Measurements from ENCODE around the gene CAPN9.
"Not testable (repeated sequence)": the region's sequence is repeated elsewhere in the genome, so short reads cannot be mapped to it uniquely, and the experiment has no call there.

CAPN9 gene

GRCh38 chr1:230749150-230749549 lies 2.0 kb downstream of the CAPN9 start:
- DNase-seq, result no peak

GRCh38 chr1:230749635-230750034 lies 2.4 kb downstream of the CAPN9 start:
- DNase-seq, result no peak

DNA sequence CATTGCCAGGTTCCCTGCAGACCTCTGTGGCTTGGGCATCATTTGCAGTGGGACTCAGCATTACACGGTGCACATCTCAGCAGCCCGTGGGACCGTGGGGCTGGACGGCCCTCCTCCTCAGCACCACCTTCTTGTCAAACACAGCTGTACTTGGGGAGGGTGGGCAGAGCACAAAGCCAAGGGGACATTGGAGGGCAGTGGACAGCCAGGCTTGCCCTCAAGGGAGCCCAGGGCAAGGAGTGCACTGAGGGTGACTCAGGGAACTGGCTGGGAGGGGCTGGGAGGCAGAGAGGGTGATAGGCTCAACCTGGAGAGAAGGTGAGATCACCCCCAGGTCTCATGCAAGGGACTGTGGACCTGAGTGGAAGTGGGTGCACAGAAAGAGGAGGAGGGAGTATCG lies 3.4 kb downstream of the CAPN9 start:
- no peak for DNase-seq

- no peak for DNase-seq
Observed at GRCh38 chr1:230750986-230751625, 3.9 kb downstream of the CAPN9 start.

DNA sequence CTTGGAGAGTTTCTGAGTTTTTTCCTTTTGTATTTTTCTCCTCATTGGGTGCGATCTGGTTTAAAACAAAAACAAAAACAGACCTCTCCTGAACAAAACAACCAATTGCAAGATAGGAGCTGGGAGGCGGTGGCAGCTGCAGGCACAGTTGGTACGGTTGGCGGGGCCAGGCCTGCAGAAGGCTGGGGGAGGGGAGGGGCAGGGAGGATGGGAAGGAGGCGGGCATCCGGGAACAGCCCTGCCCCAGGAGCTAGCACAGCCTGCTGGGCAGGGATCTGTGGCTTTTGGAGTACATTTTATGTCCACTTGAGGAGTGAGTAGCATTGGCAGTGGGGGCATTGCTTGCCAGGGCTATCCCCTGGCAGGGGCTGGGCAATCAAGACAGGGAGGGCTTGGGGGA lies 5.2 kb downstream of the CAPN9 start:
- no peak for DNase-seq

DNA sequence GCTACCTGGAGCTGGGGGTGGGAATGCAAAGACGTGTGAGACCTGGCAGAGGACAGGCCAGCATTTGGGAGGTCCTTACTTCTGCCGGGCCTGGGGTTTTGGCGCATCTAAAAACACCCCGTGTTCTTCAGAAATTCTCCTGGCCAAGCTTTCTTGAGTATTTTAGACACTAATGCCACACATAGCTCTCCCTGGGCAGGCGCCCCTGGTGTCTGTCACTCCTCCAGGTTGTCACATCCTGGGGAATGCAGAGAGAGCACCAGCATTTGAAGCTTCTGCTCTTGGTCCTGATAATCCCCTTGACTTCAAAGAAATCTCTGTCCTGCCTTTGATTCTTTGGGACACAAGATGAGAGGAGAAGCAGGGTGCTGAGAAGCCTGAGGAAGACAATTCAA lies 6.0 kb downstream of the CAPN9 start:
- no peak for DNase-seq

- DNase-seq, result peak; percentile 36
Observed at GRCh38 chr1:230753586-230754251, 6.5 kb downstream of the CAPN9 start.

GRCh38 chr1:230754796-230755195 lies 7.6 kb downstream of the CAPN9 start:
- no peak for DNase-seq

- no peak for DNase-seq
Observed at GRCh38 chr1:230757856-230758708, 10.9 kb downstream of the CAPN9 start.

DNA sequence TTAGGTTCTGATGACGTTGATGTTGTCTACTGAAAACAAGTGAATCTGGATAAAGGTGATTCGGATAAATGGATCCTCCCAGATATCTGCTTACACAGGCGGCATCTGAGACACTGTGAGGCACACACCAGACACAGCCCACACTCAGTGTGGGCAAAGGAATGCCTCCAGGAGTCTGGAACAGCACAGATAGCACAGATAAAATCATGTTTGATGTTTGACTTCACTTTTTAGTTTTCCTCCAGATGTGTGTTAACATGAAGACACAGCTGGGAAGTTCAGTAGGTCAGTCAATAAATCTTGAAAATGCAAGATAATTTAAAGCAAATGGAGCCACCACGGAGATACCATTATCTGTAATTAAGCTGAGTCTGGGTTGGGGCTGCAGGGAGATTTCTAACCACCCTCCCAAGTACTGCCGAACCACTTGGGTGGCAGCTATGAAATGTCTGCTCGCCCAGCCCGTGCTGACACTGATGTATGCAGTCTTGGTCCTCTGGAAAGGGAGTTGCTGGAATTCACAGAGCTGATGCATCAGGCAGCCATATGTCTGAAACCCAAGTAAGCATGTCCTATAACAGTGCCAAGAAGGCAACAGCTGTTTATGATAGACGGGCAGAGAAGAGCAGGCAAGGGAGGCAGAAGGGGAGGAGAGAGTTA lies 11.7 kb downstream of the CAPN9 start:
- DNase-seq, result no peak

- no peak for DNase-seq
Observed at GRCh38 chr1:230759369-230760065, 12.3 kb downstream of the CAPN9 start.

DNA sequence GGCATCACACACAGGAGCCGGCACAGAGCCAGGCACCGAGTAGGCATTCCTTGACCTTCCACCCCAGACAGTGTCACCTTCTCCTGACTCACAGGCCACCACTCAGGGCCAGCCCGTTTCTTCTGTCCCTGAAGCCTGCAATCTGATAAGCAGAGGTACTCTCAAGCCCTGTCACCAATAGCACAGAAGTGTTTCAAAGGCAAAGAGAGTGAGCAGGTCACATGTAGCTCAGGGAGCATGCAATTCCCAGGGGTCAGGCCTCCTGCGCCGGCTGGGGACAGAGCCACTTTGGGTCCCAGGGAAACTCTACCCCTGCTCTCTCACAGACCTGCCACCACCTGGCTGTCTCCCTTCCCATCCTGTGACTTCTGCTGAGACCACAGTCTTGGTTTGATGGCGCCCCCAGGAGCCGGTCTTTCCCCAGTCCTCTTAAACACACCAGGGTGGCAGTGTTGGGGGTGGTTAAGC lies 13.2 kb downstream of the CAPN9 start:
- DNase-seq, result no peak

DNA sequence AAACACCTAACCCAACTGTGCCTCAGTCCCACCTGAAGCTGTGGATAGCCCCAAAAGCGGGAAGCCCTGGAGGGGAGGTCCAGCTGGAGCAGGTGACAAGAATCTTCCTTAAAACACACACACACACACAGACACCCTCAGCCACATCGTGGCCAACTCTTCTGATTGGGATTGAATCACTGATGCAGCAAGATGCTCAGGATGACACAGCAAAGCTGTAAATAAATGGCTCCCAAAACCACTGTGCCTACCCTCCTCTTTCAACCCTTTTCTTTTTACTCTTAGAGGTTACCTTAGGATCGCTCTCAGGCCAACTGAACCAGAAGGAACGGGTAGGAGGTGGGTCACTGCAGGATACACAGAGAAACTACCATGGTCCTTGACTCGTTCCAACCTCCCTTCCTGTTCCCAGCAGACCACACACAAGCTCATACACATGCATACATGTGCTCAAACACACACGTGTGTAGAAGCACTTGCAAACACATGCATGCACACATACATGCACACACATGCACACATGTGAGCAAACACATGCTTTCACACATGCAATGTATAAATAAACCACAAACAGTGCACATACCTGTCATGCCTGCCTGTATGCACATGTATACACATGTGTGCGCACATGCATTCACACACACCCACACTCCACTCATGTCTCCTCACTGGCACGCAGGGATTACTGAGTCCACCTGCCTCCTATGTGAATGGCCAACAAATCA lies 14.4 kb downstream of the CAPN9 start:
- DNase-seq, result no peak

DNA sequence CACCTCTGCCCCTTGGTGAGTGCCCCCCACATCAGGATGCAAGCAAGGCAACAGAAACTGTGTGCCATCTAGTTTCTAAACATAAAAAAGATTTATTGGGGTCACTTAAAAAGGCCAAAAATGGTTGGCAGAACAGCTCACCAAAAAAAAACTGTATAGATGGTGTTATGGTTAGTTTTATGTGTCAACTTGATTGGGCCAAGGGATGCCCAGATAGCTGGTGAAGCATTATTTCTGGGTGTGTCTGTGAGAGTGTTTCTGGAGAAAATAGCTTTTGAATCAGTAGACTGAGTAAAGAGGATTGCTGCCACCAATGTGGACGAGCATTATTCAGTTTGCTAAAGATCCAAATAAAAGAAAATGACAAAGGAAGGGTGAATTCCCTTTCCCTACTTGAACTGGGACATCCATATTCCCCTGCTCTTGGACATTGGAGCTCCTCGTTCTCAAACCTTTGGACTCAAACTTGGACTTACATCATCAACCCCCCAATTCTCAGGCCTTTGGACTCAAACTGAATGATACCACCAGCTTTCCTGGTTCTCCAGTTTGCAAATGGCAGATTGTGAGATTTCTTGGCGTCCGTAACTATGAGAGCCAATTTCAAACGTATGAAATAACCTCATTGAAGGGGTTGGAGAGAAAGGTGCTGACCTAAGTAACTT lies 16.9 kb downstream of the CAPN9 start:
- DNase-seq, result no peak

DNA sequence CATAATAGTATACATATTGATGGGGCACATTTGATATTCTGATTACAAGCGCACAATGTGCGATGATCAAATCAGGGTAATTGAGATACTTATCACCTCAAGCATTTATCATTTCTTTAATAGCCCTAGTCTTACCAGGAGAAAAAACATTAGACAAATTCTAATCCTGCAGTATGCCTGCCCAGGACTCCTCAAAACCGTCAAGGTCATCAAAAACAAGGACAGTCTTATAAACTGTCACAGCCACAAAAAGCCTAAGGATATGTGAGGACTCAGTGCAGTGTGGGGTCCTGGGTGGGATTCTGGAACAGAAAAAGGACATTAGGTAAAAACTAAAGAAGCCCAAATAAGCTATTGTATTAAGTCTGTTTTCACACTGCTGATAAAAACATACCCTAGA lies 19.1 kb downstream of the CAPN9 start:
- no peak for DNase-seq

- DNase-seq, result not testable (repeated sequence)
Observed at GRCh38 chr1:230767859-230768612, 20.8 kb downstream of the CAPN9 start.

GRCh38 chr1:230768903-230769570 lies 21.8 kb downstream of the CAPN9 start:
- DNase-seq, result no peak

GRCh38 chr1:230770317-230770716 lies 23.1 kb downstream of the CAPN9 start:
- DNase-seq, result no peak

DNA sequence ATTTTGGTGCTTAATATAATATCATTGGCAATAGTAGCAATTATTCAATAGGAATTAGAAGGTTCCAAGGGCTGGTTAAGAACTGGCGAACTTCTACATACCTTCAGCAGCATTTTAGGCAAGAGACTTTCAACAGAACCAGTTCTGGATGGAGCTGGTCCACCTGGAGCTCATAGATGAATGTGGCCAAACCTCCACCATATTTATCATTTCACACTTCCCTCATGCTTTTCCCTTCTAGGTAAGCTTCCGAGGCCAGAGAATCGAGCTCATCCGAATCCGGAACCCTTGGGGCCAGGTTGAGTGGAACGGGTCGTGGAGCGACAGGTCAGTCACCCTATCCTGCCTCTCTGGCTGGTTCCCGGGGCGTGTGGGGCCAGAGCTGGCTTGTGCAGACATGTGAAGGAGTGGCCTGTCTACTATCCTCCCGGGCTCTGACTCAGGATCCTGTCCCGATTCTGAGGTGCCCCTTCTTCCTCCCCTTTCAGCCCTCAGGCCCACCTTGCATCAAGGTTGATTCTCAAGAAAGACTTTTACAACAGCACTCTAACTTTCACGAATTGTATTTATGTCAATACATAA lies 24.7 kb downstream of the CAPN9 start:
- DNase-seq, result no peak
